HEK293 (cell line): ENCODE results near the gene CLDN1.

ENCODE experiments used
- KLF10 ChIP-seq: fragments of 450-650 bp; IDR thresholded peaks from 2 replicates; pipeline ENCODE4 v1.5.1; 2018; ENCODE audit warnings: missing biosample characterization, mild to moderate bottlenecking, missing genetic modification characterization
- MYNN ChIP-seq: fragments of 450-650 bp; formaldehyde crosslinking; IDR thresholded peaks from 2 replicates; pipeline ENCODE4 v1.5.1; 2016; ENCODE audit warnings: missing biosample characterization, missing genetic modification characterization, borderline replicate concordance
- PRDM10 ChIP-seq: fragments of 450-650 bp; formaldehyde crosslinking; IDR thresholded peaks from 2 replicates; pipeline ENCODE4 v1.5.1; 2016; ENCODE audit warnings: missing biosample characterization, missing genetic modification characterization
- ZBTB1 ChIP-seq: fragments of 450-650 bp; formaldehyde crosslinking; IDR thresholded peaks from 2 replicates; pipeline ENCODE4 v1.5.1; 2016; ENCODE audit warnings: missing biosample characterization, missing genetic modification characterization
- ZEB2 ChIP-seq: fragments of 450-650 bp; formaldehyde crosslinking; IDR thresholded peaks from 2 replicates; pipeline ENCODE4 v1.5.1; 2016; ENCODE audit warnings: missing biosample characterization, missing genetic modification characterization
- ZNF2 ChIP-seq: fragments of 450-650 bp; formaldehyde crosslinking; IDR thresholded peaks from 2 replicates; pipeline ENCODE4 v1.5.1; 2016; ENCODE audit warnings: missing biosample characterization, missing genetic modification characterization
- ZNF473 ChIP-seq: fragments of 450-650 bp; formaldehyde crosslinking; IDR thresholded peaks from 2 replicates; pipeline ENCODE4 v1.5.1; 2017; ENCODE audit warnings: missing biosample characterization, missing genetic modification characterization
- ZNF580 ChIP-seq: fragments of 450-650 bp; formaldehyde crosslinking; IDR thresholded peaks from 2 replicates; pipeline ENCODE4 v1.5.1; 2016; ENCODE audit warnings: missing biosample characterization, missing genetic modification characterization
- ZNF747 ChIP-seq: fragments of 450-650 bp; formaldehyde crosslinking; IDR thresholded peaks from 2 replicates; pipeline ENCODE4 v1.5.1; 2016; ENCODE audit warnings: missing biosample characterization, missing genetic modification characterization
- TF ChIP-seq, protein P1 (sequence below): fragments of 450-650 bp; formaldehyde crosslinking; IDR thresholded peaks from 2 replicates; pipeline ENCODE4 v1.5.1; 2016; ENCODE audit warnings: missing biosample characterization, missing genetic modification characterization
- TF ChIP-seq, protein P2 (sequence below): fragments of 450-650 bp; formaldehyde crosslinking; IDR thresholded peaks from 2 replicates; pipeline ENCODE4 v1.5.1; 2017; ENCODE audit warnings: missing biosample characterization, missing genetic modification characterization
- TF ChIP-seq, protein P3 (sequence below): fragments of 450-650 bp; formaldehyde crosslinking; IDR thresholded peaks from 2 replicates; pipeline ENCODE4 v1.5.1; 2016; ENCODE audit warnings: missing biosample characterization, missing genetic modification characterization
- TF ChIP-seq, protein P4 (sequence below): fragments of 450-650 bp; formaldehyde crosslinking; IDR thresholded peaks from 2 replicates; pipeline ENCODE4 v1.5.1; 2016; ENCODE audit warnings: missing biosample characterization, missing genetic modification characterization

GRCh38 chr3:190318666-190319065, 3.6 kb downstream of the CLDN1 start:
- TF ChIP-seq, protein P1, sequence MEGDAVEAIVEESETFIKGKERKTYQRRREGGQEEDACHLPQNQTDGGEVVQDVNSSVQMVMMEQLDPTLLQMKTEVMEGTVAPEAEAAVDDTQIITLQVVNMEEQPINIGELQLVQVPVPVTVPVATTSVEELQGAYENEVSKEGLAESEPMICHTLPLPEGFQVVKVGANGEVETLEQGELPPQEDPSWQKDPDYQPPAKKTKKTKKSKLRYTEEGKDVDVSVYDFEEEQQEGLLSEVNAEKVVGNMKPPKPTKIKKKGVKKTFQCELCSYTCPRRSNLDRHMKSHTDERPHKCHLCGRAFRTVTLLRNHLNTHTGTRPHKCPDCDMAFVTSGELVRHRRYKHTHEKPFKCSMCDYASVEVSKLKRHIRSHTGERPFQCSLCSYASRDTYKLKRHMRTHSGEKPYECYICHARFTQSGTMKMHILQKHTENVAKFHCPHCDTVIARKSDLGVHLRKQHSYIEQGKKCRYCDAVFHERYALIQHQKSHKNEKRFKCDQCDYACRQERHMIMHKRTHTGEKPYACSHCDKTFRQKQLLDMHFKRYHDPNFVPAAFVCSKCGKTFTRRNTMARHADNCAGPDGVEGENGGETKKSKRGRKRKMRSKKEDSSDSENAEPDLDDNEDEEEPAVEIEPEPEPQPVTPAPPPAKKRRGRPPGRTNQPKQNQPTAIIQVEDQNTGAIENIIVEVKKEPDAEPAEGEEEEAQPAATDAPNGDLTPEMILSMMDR (tag by site-specific recombination): no peak
- TF ChIP-seq, protein P2, sequence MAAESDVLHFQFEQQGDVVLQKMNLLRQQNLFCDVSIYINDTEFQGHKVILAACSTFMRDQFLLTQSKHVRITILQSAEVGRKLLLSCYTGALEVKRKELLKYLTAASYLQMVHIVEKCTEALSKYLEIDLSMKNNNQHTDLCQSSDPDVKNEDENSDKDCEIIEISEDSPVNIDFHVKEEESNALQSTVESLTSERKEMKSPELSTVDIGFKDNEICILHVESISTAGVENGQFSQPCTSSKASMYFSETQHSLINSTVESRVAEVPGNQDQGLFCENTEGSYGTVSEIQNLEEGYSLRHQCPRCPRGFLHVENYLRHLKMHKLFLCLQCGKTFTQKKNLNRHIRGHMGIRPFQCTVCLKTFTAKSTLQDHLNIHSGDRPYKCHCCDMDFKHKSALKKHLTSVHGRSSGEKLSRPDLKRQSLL: no peak
- no peak for TF ChIP-seq KLF10
- no peak for TF ChIP-seq ZNF747 (tag by site-specific recombination)
- no peak for TF ChIP-seq PRDM10 (tag by site-specific recombination)
- TF ChIP-seq, protein P3, sequence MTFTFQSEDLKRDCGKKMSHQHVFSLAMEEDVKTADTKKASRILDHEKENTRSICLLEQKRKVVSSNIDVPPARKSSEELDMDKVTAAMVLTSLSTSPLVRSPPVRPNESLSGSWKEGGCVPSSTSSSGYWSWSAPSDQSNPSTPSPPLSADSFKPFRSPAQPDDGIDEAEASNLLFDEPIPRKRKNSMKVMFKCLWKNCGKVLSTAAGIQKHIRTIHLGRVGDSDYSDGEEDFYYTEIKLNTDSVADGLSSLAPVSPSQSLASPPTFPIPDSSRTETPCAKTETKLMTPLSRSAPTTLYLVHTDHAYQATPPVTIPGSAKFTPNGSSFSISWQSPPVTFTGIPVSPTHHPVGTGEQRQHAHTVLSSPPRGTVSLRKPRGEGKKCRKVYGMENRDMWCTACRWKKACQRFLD (tag by site-specific recombination): no peak
- TF ChIP-seq, protein P4, sequence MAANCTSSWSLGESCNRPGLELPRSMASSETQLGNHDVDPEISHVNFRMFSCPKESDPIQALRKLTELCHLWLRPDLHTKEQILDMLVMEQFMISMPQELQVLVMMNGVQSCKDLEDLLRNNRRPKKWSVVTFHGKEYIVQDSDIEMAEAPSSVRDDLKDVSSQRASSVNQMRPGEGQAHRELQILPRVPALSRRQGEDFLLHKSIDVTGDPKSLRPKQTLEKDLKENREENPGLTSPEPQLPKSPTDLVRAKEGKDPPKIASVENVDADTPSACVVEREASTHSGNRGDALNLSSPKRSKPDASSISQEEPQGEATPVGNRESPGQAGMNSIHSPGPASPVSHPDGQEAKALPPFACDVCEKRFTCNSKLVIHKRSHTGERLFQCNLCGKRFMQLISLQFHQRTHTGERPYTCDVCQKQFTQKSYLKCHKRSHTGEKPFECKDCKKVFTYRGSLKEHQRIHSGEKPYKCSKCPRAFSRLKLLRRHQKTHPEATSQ: no peak
- no peak for TF ChIP-seq MYNN (tag by site-specific recombination)
- TF ChIP-seq ZEB2: no peak
- TF ChIP-seq ZNF580 (tag by site-specific recombination): no peak
- TF ChIP-seq ZBTB1 (tag by site-specific recombination): no peak
- no peak for TF ChIP-seq ZNF2 (tag by site-specific recombination)
- TF ChIP-seq ZNF473: no peak
